HEK293 (cell line): ENCODE measurements around the gene PYCR2.

Experiments
- BCL11A ChIP-seq: fragments of 450-650 bp; formaldehyde crosslinking; IDR thresholded peaks from 2 replicates; pipeline ENCODE4 v1.5.1; 2016; ENCODE audit warnings: low read depth, missing biosample characterization, missing genetic modification characterization
- CTCF ChIP-seq: fragments of 450-650 bp; formaldehyde crosslinking; IDR thresholded peaks from 2 replicates; pipeline ENCODE4 v1.5.1; 2016; ENCODE audit warnings: missing biosample characterization, missing genetic modification characterization
- GLIS1 ChIP-seq: fragments of 450-650 bp; formaldehyde crosslinking; IDR thresholded peaks from 2 replicates; pipeline ENCODE4 v1.5.1; 2016; ENCODE audit warnings: missing biosample characterization, missing genetic modification characterization
- HOXD13 ChIP-seq: sonication (generic); formaldehyde crosslinking; IDR thresholded peaks from 2 replicates; pipeline ENCODE4 v1.8.0; 2022; ENCODE audit warnings: missing genetic modification reagents, borderline replicate concordance
- RBAK ChIP-seq: fragments of 450-650 bp; formaldehyde crosslinking; IDR thresholded peaks from 2 replicates; pipeline ENCODE4 v1.5.1; 2016; ENCODE audit warnings: missing biosample characterization, missing genetic modification characterization
- TSHZ1 ChIP-seq: fragments of 450-650 bp; formaldehyde crosslinking; IDR thresholded peaks from 2 replicates; pipeline ENCODE4 v1.5.1; 2016; ENCODE audit warnings: missing biosample characterization, missing genetic modification characterization, borderline replicate concordance
- ZBTB44 ChIP-seq: fragments of 450-650 bp; IDR thresholded peaks from 2 replicates; pipeline ENCODE4 v1.5.1; 2018; ENCODE audit warnings: missing biosample characterization, mild to moderate bottlenecking, missing genetic modification characterization
- ZBTB7A ChIP-seq: fragments of 450-650 bp; formaldehyde crosslinking; IDR thresholded peaks from 2 replicates; pipeline ENCODE4 v1.5.1; 2016; ENCODE audit warnings: low read depth, missing biosample characterization, missing genetic modification characterization
- ZFP37 ChIP-seq: fragments of 450-650 bp; formaldehyde crosslinking; IDR thresholded peaks from 2 replicates; pipeline ENCODE4 v1.5.1; 2016; ENCODE audit warnings: missing biosample characterization, missing genetic modification characterization
- ZNF148 ChIP-seq: fragments of 450-650 bp; formaldehyde crosslinking; IDR thresholded peaks from 2 replicates; pipeline ENCODE4 v1.5.0; 2017; ENCODE audit warnings: missing biosample characterization, missing genetic modification characterization, borderline replicate concordance
- ZNF211 ChIP-seq: fragments of 450-650 bp; formaldehyde crosslinking; IDR thresholded peaks from 2 replicates; pipeline ENCODE4 v1.5.1; 2016; ENCODE audit warnings: low read depth, missing biosample characterization, missing genetic modification characterization
- ZNF24 ChIP-seq: fragments of 450-650 bp; formaldehyde crosslinking; IDR thresholded peaks from 2 replicates; pipeline ENCODE4 v1.5.1; 2016; ENCODE audit warnings: missing biosample characterization, missing genetic modification characterization
- ZNF561 ChIP-seq: fragments of 450-650 bp; IDR thresholded peaks from 2 replicates; pipeline ENCODE4 v1.5.1; 2018; ENCODE audit warnings: missing biosample characterization, missing genetic modification characterization, borderline replicate concordance
- ZNF596 ChIP-seq: fragments of 450-650 bp; IDR thresholded peaks from 2 replicates; pipeline ENCODE4 v1.5.0; 2018; ENCODE audit warnings: missing biosample characterization, mild to moderate bottlenecking, missing genetic modification characterization, moderate library complexity

GRCh38 chr1:225923381-225923691 is 714 bp downstream of the PYCR2 start:
- TF ChIP-seq ZNF148 (tag by site-specific recombination) (no peak), ZNF24 (tag by site-specific recombination) (no peak), CTCF (tag by site-specific recombination) (no peak), TSHZ1 (no peak), HOXD13 (no peak), ZBTB7A (tag by site-specific recombination) (no peak), RBAK (tag by site-specific recombination) (no peak), GLIS1 (tag by site-specific recombination) (no peak), BCL11A (no peak), ZBTB44 (tag by site-specific recombination) (no peak), ZNF596 (no peak), ZNF561 (no peak), ZFP37 (tag by site-specific recombination) (no peak), ZNF211 (tag by site-specific recombination) (no peak)
